GM13977 (cell line): ENCODE measurements around the gene ATN1.
A peak's percentile ranks its signal among the peaks of the same experiment; 100 is the strongest.

Experiments
- DNase-seq: peaks from one replicate; pipeline ENCODE4 v3.0.0; 2012; ENCODE audit warnings: low spot score
- in situ Hi-C: fragments of 300-500 bp; cut with MboI; formaldehyde crosslinking; loops from one replicate; pipeline ENCODE4 v1.12.0; 2022; ENCODE audit warnings: low sequenced_read_pairs, low pct_unique_long_range_greater_than_20kb, mixed read lengths, inconsistent platforms; ENCODE audit not compliant: unreplicated experiment
- TF ChIP-seq, protein P1 (sequence below): IDR thresholded peaks from 2 replicates; pipeline ENCODE4 v1.5.1; 2012; ENCODE audit warnings: mild to moderate bottlenecking, control low read depth; ENCODE audit not compliant: insufficient read depth; ENCODE audit errors: extremely low read depth, missing control alignments

The ATN1 gene

DNA sequence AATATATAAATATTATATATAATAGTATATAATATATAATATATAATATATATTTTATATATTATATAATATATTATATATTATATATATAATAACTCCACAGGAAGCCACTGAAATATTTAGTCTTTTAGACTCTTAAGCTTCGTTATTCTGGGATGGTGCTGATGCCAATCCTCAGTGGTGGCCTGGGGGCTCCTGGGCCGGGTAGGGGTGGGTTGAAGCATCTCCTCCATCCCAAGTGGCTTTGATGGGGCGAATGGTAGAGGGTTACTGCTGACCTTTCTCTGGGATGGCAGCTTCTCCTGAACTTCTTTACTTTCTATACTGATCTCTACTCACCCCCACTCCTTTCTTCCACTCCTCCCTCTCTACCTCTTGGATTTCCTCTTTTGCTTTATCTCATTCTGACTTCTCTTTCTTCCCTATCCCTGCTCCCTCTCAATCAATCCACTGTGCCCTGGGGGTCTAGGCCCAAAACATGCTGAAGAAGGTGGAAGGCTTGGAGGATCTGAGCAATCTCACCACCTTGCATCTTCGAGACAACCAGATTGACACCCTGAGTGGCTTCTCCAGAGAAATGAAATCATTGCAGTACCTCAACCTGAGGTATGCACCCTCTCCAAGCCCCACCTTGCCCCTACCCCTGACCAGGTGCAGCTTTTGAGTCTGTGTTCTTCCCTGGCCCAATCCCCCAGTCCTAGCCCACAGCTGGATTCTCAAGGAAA is 18.2 kb upstream of the ATN1 start:
- in situ Hi-C loops: no loop called here
- TF ChIP-seq, protein P1, sequence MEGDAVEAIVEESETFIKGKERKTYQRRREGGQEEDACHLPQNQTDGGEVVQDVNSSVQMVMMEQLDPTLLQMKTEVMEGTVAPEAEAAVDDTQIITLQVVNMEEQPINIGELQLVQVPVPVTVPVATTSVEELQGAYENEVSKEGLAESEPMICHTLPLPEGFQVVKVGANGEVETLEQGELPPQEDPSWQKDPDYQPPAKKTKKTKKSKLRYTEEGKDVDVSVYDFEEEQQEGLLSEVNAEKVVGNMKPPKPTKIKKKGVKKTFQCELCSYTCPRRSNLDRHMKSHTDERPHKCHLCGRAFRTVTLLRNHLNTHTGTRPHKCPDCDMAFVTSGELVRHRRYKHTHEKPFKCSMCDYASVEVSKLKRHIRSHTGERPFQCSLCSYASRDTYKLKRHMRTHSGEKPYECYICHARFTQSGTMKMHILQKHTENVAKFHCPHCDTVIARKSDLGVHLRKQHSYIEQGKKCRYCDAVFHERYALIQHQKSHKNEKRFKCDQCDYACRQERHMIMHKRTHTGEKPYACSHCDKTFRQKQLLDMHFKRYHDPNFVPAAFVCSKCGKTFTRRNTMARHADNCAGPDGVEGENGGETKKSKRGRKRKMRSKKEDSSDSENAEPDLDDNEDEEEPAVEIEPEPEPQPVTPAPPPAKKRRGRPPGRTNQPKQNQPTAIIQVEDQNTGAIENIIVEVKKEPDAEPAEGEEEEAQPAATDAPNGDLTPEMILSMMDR: no peak
- no peak for DNase-seq

DNA sequence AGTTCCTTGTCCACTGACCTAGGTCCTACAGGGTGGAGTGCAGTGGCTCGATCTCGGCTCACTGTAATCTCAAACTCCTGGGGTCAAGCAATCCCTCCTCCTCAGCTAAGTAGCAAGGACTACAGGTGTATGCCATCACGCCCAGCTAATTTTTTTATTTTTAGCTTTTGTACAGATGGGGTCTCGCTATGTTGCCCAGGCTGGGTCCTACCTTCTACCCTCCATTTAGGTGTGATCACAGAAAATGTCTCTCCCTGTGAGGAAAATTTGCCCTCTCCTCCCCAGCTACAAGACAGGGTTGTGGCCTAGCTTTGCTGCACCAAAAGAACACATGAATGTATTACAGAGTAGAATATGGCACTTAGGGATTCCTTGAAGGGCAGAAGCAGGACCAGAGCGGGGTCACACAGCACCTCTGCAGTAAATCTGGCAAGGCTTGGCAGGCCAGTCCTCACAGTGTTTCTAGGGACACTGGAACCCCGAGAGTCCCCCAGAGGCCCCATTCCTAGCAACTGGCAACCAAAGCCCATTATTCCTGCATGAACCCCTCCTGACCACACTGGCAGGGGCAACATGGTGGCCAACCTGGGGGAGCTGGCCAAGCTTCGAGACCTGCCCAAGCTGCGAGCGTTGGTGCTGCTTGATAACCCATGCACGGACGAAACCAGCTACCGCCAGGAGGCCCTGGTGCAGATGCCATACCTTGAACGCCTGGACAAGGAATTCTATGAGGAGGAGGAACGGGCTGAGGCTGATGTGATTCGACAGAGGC is 15.4 kb upstream of the ATN1 start:
- in situ Hi-C loops: no loop called here
- TF ChIP-seq, protein P1: no peak

DNA sequence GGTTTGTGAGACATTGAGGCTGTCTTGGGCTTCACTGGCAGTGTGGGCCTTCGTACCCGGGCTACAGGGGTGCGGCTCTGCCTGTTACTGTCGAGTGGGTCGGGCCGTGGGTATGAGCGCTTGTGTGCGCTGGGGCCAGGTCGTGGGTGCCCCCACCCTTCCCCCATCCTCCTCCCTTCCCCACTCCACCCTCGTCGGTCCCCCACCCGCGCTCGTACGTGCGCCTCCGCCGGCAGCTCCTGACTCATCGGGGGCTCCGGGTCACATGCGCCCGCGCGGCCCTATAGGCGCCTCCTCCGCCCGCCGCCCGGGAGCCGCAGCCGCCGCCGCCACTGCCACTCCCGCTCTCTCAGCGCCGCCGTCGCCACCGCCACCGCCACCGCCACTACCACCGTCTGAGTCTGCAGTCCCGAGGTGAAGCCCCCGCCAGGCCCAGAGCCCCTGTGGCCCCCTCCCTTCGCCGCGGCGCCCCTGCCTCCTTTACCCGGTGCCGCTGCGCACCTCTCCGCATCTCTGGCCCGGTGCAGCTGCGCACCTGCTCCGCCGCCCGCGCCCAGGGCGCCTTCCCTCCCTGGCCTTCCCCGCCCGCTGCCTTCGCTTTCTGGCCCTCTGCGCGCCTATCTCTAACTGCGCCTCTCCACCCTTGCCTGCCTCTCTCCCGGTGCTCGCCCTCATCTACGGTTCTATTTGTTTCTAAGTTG is 13.4 kb upstream of the ATN1 start, which contains the start of gene ENO2:
Gene ENO2, plus strand, starts transcription at position 335 of the 701 bp plus-strand sequence. CDS start 1,253 bp downstream, outside the sequence.
- in situ Hi-C loops: no loop called here
- DNase-seq: peak; percentile 91
- TF ChIP-seq, protein P1: no peak

More for the DNA sequence above, 15.4 kb upstream of the ATN1 start:
- DNase-seq: no peak

DNA sequence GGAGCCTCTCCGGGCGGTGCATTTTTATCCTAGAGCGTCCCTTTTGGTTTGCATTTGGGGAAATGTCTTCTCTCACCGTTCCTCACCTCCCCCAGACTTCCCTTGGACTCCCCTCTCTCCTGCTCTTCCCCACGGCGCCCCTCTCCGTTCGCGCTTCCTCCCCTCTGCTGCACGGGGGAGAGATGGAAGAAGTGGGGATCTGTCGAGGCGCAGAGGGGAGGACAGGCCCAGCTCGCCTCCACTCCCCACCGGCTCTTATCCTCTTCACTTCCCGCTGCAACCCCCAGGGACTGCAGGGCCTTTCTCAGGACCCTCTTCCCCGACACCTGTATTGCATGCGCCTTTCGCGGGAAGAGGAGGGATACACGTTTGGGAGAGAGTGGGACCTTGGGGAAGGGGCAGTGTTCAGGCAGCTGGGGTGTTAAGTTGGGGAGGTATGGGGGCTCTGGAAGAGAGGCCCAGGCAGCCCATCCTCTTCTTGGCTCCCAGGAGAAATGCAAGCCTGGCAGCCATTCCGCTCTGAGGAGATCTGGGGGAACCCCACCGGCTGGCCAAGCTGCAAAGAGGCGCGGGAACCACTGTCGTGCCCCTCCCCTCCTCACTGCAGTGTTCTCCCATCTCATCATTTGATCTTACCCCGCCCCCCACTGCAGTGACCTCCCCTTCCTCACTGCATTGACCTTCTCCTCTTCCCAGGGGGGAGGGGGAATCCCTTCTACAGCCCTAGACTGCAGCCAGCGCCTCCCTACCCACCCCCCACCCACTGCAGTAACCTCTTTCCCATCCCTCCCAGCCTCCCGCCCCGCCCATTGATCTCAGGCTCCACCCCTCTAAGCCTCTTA is 12.6 kb upstream of the ATN1 start:
- DNase-seq: peak; percentile 69
- TF ChIP-seq, protein P1: no peak

DNA sequence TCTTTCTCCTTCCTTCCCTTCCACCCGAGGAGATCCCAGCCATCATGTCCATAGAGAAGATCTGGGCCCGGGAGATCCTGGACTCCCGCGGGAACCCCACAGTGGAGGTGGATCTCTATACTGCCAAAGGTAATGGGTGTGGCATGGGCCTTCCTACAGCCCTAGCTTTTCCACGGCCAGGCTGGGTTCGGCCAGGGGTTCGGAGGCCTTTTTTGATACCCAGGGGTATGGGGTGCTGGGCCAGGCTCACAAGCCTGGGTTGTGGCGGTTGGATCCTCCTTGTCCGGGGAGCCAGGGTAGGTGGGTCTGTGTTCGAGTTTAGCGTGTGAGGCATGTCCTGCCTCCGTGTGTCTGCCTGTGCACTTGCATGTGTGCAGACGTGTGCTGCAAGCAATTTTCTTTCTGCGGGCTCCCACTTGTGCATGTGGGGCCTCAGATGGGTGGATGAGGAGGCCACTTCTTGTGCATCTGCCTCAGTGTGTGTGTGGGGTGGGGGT is 11.9 kb upstream of the ATN1 start:
- in situ Hi-C loops: no loop called here
- TF ChIP-seq, protein P1: no peak
- no peak for DNase-seq

More for the DNA sequence above, 12.6 kb upstream of the ATN1 start:
- in situ Hi-C loops: no loop called here
